ENCODE results near the gene PNMA6F.

Gene PNMA6F

DNA sequence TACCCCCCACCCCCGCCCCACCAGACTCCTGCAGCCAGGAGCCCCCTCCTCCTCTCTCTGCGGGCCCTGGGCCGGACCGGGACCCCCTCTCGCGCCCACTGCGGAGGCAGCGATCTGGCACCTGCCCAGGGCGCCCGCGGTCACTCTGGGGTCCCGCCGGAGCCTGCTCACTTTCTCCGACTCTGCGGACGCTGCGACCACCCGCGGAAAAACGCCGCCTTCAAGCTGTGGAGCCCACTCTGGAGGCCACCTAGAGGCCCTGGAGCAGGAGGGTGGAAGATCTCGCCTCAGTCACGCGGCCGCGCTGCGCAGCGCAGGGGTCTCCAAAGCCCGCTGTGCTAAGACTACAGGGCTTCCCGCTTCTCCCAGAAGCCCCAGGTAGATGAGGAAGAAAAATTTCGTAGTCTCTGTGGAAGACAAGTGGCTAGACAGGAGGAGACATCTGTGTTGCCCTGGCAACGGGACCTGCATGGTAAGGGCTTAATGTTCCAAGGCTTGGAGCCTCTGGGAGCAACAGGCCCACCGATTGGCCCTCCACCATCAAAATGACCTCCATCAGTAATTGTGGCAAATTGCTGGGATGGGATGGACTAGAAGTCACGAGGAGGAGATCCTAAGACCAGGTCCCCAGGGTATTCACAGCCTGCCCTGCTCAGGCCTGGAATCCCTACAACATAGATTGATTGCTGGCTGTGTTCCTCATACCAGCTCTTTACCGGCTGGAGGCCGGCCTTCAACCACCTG lies at the start of gene PNMA6F:
Gene PNMA6F, minus strand, starts transcription at position 387 of the 744 bp plus-strand sequence. CDS start 1,093 bp downstream, outside the sequence.
- no peak for DNase-seq

DNA sequence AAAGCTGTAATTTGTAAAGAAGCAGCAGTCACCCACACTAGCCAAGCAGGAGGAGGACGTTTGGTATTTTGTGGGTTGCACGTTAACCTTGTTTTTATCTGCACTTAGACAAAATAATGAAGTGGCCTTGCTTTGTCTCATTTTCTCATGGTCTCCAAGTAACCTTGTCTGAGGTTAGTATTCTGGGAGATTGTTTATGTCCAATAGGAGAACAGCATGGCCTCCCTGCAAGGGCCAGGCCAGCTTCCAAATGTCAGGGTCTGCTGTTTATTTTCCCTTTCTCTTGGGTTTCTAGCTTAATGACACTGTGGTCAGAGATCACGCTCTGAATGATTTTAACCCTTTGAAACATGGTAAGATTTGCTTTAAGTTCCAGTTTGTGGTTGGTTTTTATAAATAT lies 49.7 kb upstream of the PNMA6F start:
- DNase-seq = no peak

DNA sequence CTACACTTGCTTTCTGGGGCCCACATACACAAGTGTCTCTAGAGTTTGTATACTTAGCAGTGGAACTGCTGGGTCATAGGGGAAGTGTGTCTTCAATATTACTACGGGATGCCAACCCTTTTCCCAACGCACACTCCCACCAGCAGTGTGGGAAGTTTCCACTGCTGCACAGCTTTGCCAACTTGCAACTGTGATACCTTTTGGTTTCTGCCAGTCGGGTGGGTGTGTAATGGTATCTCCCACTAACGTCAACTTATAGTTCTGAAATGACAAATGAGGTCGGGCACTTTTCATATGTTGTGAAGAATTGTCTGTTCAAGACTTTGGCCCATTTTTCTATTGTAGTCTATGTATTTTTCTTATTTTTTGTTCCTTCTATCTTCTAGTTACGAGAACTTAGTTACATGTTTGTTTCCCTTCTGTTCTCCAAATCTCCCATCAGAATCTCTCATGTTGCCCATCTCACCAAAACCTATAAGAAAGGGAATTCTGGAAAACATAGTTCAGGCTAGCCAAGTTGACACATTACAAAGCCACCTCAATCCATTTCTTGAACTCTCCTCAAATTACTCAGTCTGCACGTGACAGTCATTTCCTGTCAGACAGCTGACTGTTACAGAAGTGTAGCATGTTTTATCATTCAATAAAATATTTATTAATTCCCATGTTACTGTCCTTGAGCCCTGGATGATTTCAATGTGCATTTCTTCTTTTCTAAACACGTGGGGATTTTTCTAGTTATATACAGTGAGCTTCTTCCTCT lies 48.9 kb upstream of the PNMA6F start:
- no peak for DNase-seq

DNA sequence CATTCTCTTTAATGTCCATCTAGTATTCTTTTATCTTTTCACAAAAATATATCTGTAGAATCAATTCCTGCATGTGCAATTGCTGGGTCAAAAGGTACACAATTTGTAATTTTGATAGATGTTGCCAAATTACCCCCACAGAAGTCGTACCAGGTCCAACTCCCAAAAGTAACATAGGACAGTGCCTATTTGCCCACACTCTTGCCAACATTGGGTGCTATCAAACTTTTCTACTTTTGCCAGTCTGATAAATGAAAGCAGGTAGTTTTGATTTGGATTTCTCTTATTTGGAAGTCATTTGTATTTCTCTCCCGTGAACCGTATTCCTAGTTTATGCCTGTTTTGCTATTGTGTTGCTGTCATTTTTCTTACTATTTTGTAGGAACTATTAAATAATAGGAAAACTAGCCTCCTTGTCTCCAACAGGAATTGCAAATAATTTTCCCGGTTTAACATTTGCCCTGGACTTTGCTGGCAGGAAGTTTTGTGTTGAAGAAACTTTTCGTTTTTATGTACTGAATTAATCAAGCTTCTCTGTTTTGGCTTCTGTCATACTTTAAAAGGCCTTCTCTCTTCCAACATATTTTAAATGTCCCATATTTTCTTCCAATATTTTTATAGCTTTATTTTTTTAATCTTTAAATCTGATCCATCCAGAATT lies 45.4 kb upstream of the PNMA6F start:
- DNase-seq = no peak

DNA sequence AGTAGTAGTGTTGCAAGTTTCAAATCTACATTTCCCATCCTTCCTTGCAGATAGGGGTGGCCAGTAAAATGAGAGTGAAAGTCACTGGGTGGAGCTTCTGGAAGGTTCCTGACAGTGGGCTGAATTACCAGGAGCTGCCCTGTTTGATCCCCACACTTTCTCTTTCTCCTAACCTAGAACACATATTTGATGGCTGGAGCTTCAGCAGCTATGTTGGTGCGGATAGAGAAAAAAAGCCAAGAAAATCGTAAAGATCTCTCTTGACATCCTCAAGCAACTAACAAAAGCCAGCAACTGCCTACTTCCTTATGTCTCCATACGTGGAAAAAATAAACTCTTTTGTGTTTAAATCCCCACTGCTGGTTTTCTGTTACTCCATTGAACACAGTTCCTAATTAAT lies 44.6 kb upstream of the PNMA6F start:
- DNase-seq = no peak

DNA sequence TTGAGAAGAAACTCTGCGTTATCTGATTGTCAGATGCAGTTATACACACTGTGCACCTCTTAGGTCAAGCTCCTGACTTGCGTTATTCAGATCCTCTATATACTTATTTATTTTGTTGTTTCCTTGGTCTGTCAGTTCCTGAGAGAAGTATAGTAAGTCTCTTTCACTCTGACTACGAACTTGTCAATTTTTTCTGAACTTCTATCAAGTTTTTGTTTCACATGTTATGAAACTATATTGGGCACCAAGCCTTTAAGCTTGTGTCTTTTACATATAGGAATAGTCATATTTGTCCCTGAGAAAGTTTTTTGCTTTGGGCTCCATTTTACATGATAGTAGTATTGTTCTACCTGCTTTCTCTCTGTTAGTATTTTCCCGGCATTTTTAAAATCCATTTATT lies 44.1 kb upstream of the PNMA6F start:
- no peak for DNase-seq

DNA sequence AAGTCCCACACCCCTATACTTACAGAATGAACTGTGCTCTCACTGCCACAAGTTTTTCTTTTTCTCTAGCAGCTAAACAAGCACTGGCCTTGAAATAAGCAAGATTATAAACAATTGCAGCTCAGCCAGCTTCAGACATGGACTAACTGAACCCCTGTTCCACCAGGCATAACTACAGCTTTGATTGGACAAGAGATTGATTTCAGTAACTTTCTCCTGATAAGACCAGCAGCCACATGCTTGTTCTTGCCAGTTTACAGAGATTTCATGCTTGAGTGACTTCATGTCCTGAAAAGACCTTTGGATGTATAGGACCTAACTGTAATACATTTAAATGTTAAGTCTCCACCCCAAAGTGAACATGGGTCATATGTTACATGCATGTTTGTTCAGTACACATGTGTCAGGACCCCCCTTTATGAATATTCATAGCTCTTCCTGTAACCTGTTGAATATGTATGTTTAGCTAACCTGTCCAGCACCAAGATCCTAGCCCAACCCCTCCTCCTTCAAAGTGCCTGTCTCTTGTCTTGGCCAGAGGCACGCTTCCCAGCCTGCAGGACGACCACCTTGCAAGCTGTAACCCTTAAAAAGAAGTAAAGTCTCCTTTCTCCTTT lies 40.3 kb upstream of the PNMA6F start:
- no peak for DNase-seq

DNA sequence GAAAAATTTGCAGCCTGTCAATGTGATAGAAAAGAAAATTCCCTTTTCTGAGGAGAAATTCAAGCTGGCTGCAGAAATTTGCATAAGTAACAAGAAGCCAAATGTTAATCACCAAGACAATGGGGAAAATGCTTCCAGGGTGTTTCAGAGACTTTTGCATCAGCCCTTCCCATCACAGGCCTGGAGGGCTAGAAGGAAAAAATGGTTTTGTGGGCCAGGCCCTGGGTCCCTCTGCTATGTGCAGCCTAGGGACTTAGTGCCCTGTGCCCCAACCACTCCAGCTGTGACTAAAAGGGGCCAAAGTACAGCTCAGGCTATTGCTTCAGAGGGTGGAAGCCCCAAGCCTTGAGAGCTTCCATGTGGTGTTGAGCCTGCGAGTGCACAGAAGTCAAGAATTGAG lies 36.3 kb upstream of the PNMA6F start:
- DNase-seq = no peak

DNA sequence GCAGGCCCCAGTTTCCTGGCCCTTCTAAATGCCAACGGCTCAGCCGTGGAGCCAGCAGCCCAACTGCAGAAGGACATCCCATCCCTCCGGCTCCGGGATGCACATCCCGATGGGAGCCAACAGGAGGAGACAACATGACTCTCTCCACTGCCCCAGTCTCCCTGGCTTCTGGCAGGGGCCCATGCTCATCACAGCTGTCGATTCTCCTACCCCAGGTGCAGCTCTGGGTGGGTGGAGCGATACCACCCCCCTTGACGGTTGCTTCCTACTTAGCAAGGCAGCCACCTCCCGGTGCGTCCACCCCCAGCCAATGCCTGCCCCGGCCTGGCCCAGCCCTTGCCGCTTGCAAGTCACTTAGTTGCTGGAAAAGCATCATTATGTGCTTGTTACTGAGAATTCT lies 31.8 kb upstream of the PNMA6F start:
- no peak for DNase-seq

DNA sequence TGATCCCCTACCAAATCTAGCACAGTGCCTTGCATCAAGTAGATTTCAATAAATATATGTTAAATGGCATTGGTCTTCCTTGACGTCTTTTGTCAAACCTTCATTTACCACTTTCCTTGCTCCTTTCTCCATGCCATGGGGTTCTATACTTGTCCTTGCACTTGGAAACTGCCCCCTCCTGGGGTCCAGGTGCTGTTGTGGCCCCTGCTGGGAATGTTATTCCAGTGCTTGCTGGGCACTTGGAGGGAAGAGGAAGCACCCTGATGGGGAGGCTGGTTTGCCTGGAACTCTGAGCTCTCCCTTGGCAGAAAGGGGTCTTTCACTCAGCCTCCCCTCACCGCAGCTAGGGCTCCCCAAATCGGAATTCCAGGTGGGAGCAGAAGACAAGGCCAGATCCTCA lies 31.3 kb upstream of the PNMA6F start:
- DNase-seq = no peak

DNA sequence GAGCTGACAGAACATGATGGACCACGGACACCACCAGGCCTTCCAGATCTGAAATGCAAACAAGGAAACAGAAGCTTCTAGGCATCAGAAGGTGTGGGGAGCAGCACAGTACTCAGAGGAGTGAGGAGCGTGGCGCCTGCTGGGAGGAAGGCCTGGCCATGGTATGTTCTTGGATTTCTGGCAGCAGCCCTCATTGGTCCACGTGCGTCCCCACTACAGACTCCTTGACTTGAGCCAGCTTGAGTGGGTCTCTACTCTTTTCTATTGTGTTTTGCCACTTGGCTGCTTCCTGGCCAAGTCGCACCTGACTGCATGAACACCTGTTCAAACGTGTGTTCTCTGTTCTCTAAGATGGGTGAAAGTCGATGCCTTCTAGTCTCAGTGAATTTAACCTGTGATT lies 30.4 kb upstream of the PNMA6F start:
- DNase-seq = no peak

DNA sequence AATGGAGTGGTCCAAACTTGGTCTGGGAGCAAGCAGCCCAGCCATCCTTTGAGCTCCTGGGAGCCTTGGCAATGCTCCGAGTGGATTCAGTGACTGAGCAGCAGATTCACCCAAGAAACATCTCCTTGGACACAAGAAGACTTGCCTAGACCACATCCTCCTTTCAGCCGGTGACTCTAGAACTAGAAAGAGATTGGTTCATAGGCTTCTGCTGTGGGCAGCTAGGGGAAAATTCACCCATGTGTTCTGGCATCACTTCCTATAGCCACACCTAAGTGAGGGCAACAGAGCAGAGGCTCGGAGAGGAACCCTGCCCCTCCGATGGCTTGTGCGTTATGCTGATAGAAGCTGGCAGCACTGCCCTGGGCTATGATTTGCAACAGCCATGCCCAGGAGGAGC lies 28.4 kb upstream of the PNMA6F start:
- no peak for DNase-seq

DNA sequence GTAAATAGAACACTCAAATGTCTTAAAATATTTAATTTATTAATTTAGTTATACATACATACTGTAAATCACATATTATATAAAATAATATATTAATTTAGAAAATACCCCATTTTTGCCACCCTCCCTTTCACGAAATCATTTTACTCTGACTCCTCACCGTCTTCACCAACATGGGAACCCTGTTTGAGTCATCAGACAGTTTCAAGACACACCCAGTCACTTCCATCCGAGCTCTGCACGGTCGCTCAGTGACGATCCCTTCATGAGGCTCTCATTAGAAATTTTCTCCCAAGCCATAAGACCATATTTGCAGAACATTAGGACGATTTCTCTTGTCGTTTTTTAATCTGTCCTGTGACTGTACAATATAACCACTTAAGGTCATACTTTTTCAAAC lies 26.9 kb upstream of the PNMA6F start:
- DNase-seq = no peak

DNA sequence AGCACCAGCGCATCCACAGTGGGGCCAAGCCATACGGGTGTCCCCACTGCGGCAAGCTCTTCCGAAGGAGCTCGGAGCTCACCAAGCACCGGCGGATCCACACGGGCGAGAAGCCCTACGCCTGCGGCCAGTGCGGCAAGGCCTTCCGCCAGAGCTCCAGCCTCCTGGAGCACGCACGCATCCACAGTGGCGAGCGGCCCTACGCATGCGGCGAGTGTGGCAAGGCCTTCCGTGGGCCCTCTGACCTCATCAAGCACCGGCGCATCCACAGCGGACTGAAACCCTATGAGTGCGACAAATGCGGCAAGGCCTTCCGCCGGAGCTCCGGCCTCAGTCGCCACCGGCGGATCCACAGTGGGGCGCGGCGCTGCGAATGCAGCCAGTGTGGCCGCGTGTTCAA lies 26.0 kb upstream of the PNMA6F start:
- no peak for DNase-seq

DNA sequence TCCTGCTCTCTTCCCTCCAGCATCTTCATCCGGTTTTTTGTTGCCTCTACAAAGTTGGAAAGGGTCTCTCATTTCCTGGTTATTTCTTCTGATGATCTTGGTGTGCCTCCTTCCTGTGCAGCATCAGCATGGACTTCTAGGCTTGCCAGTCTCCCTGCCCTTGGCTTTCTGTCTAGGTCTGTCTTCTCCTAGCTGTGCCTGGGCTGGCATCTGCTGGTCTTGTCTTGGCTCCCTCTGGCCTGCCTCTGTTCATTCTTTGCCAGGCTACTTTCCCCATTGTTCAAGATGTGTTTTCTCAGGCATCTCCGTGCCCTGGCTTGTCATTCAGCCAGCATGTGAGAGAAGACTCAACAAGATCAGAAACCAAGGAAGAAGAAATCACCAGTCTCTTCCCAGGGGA lies 22.1 kb upstream of the PNMA6F start:
- DNase-seq = no peak

DNA sequence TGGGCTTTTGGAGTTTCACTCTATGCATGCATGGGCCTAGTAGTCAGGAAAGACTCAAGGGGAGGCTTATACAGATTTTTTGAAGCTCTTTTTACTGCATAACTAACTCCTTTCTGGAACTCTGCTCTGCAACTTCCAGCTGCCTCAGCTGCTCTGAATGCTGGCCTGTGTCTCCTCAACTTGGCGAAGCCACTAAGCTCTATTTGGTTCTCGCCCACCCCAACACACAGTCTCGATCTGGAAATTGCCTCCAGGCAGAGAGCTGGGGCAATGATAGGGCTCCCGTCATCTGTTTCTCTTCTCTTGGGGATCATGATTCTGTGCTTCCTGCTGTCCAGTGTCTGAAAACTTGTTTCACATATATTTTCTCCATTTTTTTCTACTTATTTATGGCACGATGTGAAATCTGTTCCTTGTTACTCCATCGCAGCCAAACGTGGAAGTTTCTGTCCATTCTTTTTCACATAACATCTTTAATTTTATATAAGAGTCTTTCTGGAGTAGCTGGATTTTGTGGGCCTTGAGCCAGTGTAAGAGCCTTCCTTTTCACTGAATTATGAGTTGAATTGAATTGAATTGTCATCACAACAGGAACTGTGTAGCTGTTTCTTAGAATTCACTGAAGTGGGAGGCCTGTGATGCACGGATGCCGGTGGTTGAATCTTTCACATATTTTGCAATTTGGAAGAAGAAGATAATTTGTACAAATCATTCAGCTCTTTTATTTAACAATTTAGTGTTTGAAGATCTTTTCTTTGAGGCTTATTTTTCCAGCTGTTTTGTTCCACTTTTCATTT lies 21.4 kb upstream of the PNMA6F start:
- DNase-seq = no peak

DNA sequence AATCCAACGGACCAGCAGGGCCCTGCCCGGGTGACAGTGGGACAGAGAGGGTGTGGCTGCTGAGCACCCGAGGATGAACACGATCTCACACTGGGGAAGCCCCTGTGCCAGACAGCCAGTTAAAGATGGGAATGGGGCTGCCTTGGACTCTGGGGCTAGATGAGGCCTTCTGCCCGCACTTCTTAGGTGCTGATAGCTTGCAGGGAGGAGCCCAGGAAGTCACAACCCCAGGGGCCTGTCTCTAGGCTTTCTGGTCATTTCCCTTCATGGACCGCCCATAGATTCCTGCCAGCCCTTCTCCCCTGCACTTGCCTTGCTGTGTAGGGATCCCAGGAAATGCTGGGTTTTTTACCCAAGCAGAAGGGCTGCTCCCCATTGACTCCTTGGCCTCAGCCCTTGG lies 18.5 kb upstream of the PNMA6F start:
- no peak for DNase-seq

DNA sequence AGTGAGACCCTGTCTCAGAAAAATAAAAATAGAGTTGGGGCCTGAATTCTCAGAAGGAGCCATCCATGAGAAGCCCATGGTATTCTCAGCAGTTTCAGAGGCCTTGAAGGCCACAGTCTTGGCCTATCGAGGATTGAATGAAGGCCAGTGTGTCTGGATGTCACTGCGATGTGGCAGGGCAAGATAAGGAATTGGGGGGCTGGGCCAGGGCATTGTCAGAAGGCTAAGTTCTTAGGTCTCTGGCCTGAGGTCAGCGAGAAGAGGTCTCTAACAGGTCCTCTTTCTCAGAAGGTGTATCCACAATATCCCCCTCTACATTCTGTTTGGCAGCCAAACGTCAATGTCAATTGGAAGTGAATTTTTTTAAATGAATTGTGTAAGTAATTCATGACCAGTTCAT lies 18.1 kb upstream of the PNMA6F start:
- DNase-seq = no peak

DNA sequence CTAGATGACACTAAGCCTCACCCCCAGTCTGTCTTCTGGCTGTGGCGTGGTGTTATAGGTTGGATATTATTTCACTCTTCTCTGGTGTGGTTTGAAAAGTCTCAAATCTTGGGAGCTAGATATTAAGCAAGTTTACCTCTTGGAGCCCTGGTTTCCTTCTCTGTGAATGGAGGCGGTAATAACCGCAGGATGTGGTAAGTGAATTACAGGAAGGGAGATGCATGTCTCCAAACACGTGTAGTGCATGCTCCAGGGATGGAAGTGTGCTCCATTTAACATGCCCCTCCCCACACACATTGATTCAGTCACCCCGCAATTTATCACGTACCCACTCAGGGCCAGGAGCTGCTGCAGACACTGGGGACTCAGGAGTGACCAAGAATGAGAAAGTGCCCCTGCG lies 17.3 kb upstream of the PNMA6F start:
- peak; percentile 22 for DNase-seq

DNA sequence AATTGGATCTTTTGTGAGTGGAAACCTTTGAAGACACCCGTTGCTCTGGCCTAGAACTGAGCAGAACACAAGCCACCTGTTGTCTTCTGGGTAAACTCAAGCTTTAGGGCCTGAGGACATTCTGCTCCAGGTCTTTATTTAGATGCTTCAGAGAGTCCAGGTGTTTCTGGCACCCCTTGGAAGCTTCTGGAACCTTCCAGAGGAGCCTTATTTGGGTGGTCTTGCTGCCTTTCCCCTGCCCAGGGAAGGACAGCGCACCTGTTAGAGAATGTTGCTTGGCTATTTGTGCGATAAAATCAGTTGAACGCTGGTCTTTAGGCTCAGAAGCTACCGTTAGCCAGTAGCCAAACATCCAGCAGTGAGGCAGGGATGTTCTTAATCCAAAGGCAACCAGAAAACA lies 15.4 kb upstream of the PNMA6F start:
- no peak for DNase-seq

DNA sequence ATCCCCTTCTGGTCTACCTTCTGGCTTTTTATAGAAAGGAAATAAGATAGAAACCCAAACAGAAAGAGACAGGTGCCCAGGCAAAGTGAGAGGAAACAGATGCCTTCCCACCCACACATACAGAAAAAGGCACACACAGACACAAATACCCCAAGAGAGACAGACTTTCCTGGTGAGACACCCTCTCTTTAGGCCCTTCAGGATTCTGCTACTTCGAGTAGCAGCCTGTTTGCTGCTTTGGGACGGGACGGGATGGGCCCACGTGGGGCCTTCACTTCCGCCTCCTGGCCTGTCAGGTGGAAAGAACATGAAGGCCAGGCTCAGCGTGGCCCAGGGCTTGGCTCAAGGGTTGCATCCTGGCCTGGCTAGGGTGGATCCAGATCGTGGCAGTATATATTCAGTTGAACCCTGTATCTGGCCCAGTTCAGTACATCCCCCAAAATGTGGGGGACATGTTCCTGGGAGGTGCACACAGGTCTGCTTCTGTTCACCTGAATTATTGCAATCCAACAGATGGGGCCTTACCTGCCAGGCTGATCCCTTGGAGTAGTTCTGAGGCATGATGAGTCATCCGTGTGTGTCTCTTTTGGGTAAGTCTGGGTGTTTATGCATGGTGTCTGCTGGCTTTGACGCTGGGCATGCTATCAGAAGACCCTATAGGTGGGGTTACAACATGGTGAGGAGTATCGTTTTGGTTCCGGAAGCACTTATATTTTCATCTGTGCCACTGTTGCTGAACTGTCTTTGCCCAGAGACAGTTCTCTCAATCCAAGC lies 14.7 kb upstream of the PNMA6F start:
- DNase-seq = no peak
